OCI-LY1 (cell line): Measurements from ENCODE around the gene XAGE3.
"Not testable (repeated sequence)": the region's sequence is repeated elsewhere in the genome, so short reads cannot be mapped to it uniquely, and the experiment has no call there.

Experiments
- CTCF ChIP-seq: fragments of 200-600 bp; sonication (generic), shearing (Covaris generic); IDR thresholded peaks from 2 replicates; pipeline ENCODE4 v1.5.1; 2017; ENCODE audit warnings: mild to moderate bottlenecking, antibody characterized with exemption, low read length, moderate library complexity, mixed read lengths
- EZH2 ChIP-seq: fragments of 200-600 bp; sonication (generic), shearing (Covaris generic); IDR thresholded peaks from 2 replicates; pipeline ENCODE4 v1.8.0; 2017; ENCODE audit warnings: borderline replicate concordance, mixed run types, mild to moderate bottlenecking, antibody characterized with exemption, low read length, moderate library complexity, mixed read lengths

- TF ChIP-seq EZH2, CTCF: not testable (repeated sequence)
Measured at GRCh38 chrX:52875436-52875835, 7.6 kb upstream of the XAGE3 start.
